Mesendoderm (in vitro differentiated cells): ENCODE measurements around the gene DAGLA.

Source experiments
- DNase-seq: peaks from one replicate; pipeline ENCODE4 v3.0.0; 2013
- H2AK5ac ChIP-seq: 2 replicates; pipeline ENCODE4 v1.6.1; 2013; ENCODE audit warnings: low read length, inconsistent platforms
- H2BK120ac ChIP-seq: 2 replicates; pipeline ENCODE4 v1.6.1; 2013; ENCODE audit warnings: low read depth, mild to moderate bottlenecking, low read length, moderate library complexity, mixed read lengths
- H2BK15ac ChIP-seq: replicated peaks from 2 replicates; pipeline ENCODE4 v1.6.1; 2013; ENCODE audit warnings: low read depth, mild to moderate bottlenecking, moderate library complexity
- H2BK5ac ChIP-seq: 2 replicates; pipeline ENCODE4 v1.6.1; 2013; ENCODE audit warnings: low read length, inconsistent platforms
- H3K18ac ChIP-seq: 2 replicates; pipeline ENCODE4 v1.6.1; 2013; ENCODE audit warnings: mild to moderate bottlenecking, low read length, mixed read lengths
- H3K23ac ChIP-seq: one replicate; pipeline ENCODE4 v1.6.1; 2013; ENCODE audit warnings: low read length
- H3K27ac ChIP-seq: 2 replicates; pipeline ENCODE4 v1.5.1; 2013; ENCODE audit warnings: low read depth, mild to moderate bottlenecking, inconsistent platforms, low read length, moderate library complexity
- H3K27me3 ChIP-seq: 2 replicates; pipeline ENCODE4 v1.6.1; 2013; ENCODE audit warnings: low read length, control low read depth, mild to moderate bottlenecking, inconsistent platforms; ENCODE audit not compliant: insufficient read depth, poor library complexity
- H3K36me3 ChIP-seq: 2 replicates; pipeline ENCODE4 v1.6.1; 2013; ENCODE audit warnings: low read length, inconsistent platforms; ENCODE audit not compliant: control insufficient read depth, insufficient read depth
- H3K4ac ChIP-seq: one replicate; pipeline ENCODE4 v1.6.1; 2013; ENCODE audit warnings: low read depth, mild to moderate bottlenecking, low read length, moderate library complexity
- H3K4me1 ChIP-seq: 2 replicates; pipeline ENCODE4 v1.6.1; 2013; ENCODE audit warnings: low read depth, low read length, inconsistent platforms; ENCODE audit not compliant: control insufficient read depth
- H3K4me2 ChIP-seq: 2 replicates; pipeline ENCODE4 v1.6.1; 2013; ENCODE audit warnings: low read length
- H3K4me3 ChIP-seq: 2 replicates; pipeline ENCODE4 v1.5.1; 2013; ENCODE audit warnings: mild to moderate bottlenecking, low read length
- H3K56ac ChIP-seq: one replicate; pipeline ENCODE4 v1.6.1; 2013; ENCODE audit warnings: low read length
- H3K79me1 ChIP-seq: 2 replicates; pipeline ENCODE4 v1.6.1; 2013; ENCODE audit warnings: low read length, inconsistent platforms
- H3K79me2 ChIP-seq: 2 replicates; pipeline ENCODE4 v1.6.1; 2013; ENCODE audit warnings: mild to moderate bottlenecking, low read length; ENCODE audit not compliant: control insufficient read depth, insufficient read depth
- H3K9ac ChIP-seq: 2 replicates; pipeline ENCODE4 v1.6.1; 2013; ENCODE audit warnings: low read length, inconsistent platforms
- H4K5ac ChIP-seq: one replicate; pipeline ENCODE4 v1.6.1; 2013; ENCODE audit warnings: low read length
- H4K8ac ChIP-seq: one replicate; pipeline ENCODE4 v1.6.1; 2013; ENCODE audit warnings: low read depth, mild to moderate bottlenecking, control low read depth, low read length, moderate library complexity
- WGBS: extraction: QIAGEN DNeasy Blood & Tissue Kit; methylation state at CpG from one replicate; pipeline ENCODE4 v1.1.7; 2013; ENCODE audit warnings: low lambda C conversion rate, missing lambda C conversion rate; ENCODE audit not compliant: insufficient coverage; ENCODE audit errors: extremely low coverage; 5-methylcytosine and 5-hydroxymethylcytosine counted together

The DAGLA gene

GRCh38 chr11:61714916-61715315 is 34.7 kb downstream of the DAGLA start:
- no peak overlapping the region for H2BK120ac ChIP-seq
- WGBS: no CpG with 5 or more reads among the region's 5 CpGs

GRCh38 chr11:61715867-61716266 is 35.7 kb downstream of the DAGLA start:
- Histone ChIP-seq H3K79me1 (no peaks in the 10 kb centered on the region), H3K36me3 (no peaks in the 10 kb centered on the region), H3K27ac (no peak overlapping the region), H3K27me3 (no peaks in the 10 kb centered on the region), H2BK15ac (no peak overlapping the region), H4K5ac (no peak overlapping the region), H2BK5ac (no peak overlapping the region), H3K9ac (no peak overlapping the region), H3K23ac (no peak overlapping the region), H3K4me2 (no peak overlapping the region), H3K4ac (no peak overlapping the region), H4K8ac (no peak overlapping the region), H3K18ac (no peak overlapping the region), H3K4me1 (peaks cover 10% of the 10 kb centered on the region), H2AK5ac (no peak overlapping the region), H3K79me2 (no peaks in the 10 kb centered on the region), H3K4me3 (no peak overlapping the region), H2BK120ac (no peak overlapping the region), H3K56ac (no peak overlapping the region)
- no peak for DNase-seq
- no CpG with 5 or more reads among the region's 4 CpGs for WGBS

More at GRCh38 chr11:61714916-61715315, 34.7 kb downstream of the DAGLA start:
- Histone ChIP-seq H2AK5ac (no peak overlapping the region), H3K79me1 (no peaks in the 10 kb centered on the region), H3K4me3 (no peak overlapping the region), H3K18ac (no peak overlapping the region), H4K8ac (no peak overlapping the region), H3K23ac (no peak overlapping the region), H3K4me1 (peaks cover 10% of the 10 kb centered on the region), H3K27me3 (no peaks in the 10 kb centered on the region), H3K56ac (no peak overlapping the region), H2BK15ac (no peak overlapping the region), H2BK5ac (no peak overlapping the region), H3K4ac (no peak overlapping the region), H3K36me3 (no peaks in the 10 kb centered on the region), H3K4me2 (no peak overlapping the region), H4K5ac (no peak overlapping the region), H3K79me2 (no peaks in the 10 kb centered on the region), H3K9ac (no peak overlapping the region), H3K27ac (no peak overlapping the region)
- DNase-seq: no peak

- no CpG with 5 or more reads among the region's 13 CpGs for WGBS
- peaks cover 10% of the 10 kb centered on the region for H3K4me1 ChIP-seq
These were observed 36.5 kb downstream of the DAGLA start for GRCh38 chr11:61716478-61717285.

GRCh38 chr11:61717286-61718033 is 37.3 kb downstream of the DAGLA start:
- Histone ChIP-seq H3K27me3 (no peaks in the 10 kb centered on the region), H3K4ac (peak overlapping the region; percentile 44), H2BK5ac (peak overlapping the region; percentile 20), H4K8ac (no peak overlapping the region), H3K23ac (no peak overlapping the region), H3K4me2 (no peak overlapping the region), H3K36me3 (no peaks in the 10 kb centered on the region), H4K5ac (no peak overlapping the region), H2AK5ac (peak overlapping the region; percentile 99), H3K4me3 (no peak overlapping the region), H3K9ac (peak overlapping the region; percentile 58), H3K18ac (no peak overlapping the region), H3K4me1 (peaks cover 10% of the 10 kb centered on the region), H2BK15ac (no peak overlapping the region), H3K79me1 (no peaks in the 10 kb centered on the region), H3K79me2 (no peaks in the 10 kb centered on the region), H3K27ac (no peak overlapping the region), H2BK120ac (no peak overlapping the region), H3K56ac (peak overlapping the region; percentile 83)
- no CpG with 5 or more reads among the region's 19 CpGs for WGBS
- no peak for DNase-seq

More at GRCh38 chr11:61716478-61717285, 36.5 kb downstream of the DAGLA start:
- Histone ChIP-seq H3K27me3 (no peaks in the 10 kb centered on the region), H3K56ac (peak overlapping the region; percentile 57), H3K18ac (no peak overlapping the region), H2BK15ac (no peak overlapping the region), H3K4me2 (no peak overlapping the region), H3K27ac (no peak overlapping the region), H2BK5ac (no peak overlapping the region), H3K4me3 (no peak overlapping the region), H3K79me2 (no peaks in the 10 kb centered on the region), H2BK120ac (no peak overlapping the region), H4K8ac (no peak overlapping the region), H4K5ac (no peak overlapping the region), H3K23ac (no peak overlapping the region), H3K36me3 (no peaks in the 10 kb centered on the region), H2AK5ac (no peak overlapping the region), H3K79me1 (no peaks in the 10 kb centered on the region), H3K4ac (no peak overlapping the region), H3K9ac (no peak overlapping the region)
- peak; percentile 61 for DNase-seq

- Histone ChIP-seq H3K79me1 (no peaks in the 10 kb centered on the region), H3K79me2 (no peaks in the 10 kb centered on the region), H3K9ac (peak overlapping the region; percentile 58), H3K27ac (no peak overlapping the region), H3K27me3 (no peaks in the 10 kb centered on the region), H2BK120ac (peak overlapping the region; percentile 7), H3K4me2 (peak overlapping the region; percentile 62), H4K8ac (no peak overlapping the region), H3K36me3 (no peaks in the 10 kb centered on the region), H3K4ac (peak overlapping the region; percentile 44), H3K4me3 (no peak overlapping the region), H2BK15ac (no peak overlapping the region), H3K18ac (peak overlapping the region; percentile 65), H3K23ac (no peak overlapping the region), H3K4me1 (peaks cover 10% of the 10 kb centered on the region), H2BK5ac (peak overlapping the region; percentile 74), H4K5ac (no peak overlapping the region), H3K56ac (peak overlapping the region; percentile 83), H2AK5ac (peak overlapping the region; percentile 99)
- no CpG with 5 or more reads among the region's 9 CpGs for WGBS
- DNase-seq: peak; percentile 34
These were observed 37.9 kb downstream of the DAGLA start for GRCh38 chr11:61718046-61718531.
